T-helper 2 cell (primary cell): Measurements from ENCODE around the gene ILDR2.
"Not testable (repeated sequence)": the region's sequence is repeated elsewhere in the genome, so short reads cannot be mapped to it uniquely, and the experiment has no call there.

ENCODE experiments used
- DNase-seq, 5 experiments: peaks; one replicate each; pipeline versions ENCODE4 v3.0.0 to v3.0.0-alpha.2; 2012 to 2022

The ILDR2 gene

DNA sequence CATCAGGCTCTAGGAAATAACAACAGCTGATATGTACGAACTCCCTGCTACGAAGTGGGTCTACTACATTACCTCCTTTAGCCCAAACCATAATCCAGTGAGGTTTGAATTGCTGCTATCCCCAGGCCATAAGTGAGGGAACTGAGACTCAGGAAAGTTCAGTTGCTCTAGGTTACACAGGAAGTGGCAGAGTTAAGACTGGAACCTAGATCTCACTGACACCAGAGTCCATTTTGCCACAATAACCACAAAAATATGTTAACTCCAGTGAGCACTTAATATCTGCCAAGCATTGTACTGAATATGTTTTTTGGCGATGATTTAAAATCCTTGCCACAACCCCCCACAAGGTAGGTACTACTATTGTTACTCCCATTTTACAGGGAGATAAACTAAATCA lies 90.4 kb downstream of the ILDR2 start:
- peak in 1 of 5 experiments; percentile 55 for DNase-seq

DNA sequence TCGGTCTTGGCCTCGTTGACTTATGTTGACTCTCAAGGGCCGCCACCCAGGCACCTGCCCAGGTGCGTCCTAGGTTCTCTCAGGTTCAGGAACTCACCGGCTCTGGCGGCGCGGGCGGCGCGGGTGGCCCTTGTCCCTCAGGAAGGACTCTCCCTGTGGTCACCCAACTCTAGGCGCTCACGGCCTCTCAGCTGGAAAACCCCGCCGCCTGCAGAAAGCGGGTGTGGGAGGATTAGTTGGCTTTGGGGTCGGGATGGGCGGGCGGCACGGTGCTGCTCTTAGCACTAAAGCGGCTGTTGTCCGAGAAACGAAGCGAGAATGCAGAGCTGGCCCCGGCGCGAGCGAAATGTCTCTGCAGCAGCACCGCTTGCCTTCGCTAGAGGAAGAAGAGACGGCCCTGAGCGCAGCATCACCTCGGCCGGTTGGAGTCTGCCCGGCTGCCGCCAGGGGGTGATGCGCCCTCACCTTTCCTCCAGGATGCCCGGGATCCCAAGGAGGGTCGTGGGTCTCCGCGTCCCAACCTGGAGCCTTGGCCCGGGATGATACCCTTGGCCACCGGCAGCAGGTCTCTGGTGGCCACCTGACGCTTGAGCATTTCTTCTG lies 91.2 kb downstream of the ILDR2 start:
- DNase-seq: peak in 2 of 5 experiments; percentile 9 to 52

DNA sequence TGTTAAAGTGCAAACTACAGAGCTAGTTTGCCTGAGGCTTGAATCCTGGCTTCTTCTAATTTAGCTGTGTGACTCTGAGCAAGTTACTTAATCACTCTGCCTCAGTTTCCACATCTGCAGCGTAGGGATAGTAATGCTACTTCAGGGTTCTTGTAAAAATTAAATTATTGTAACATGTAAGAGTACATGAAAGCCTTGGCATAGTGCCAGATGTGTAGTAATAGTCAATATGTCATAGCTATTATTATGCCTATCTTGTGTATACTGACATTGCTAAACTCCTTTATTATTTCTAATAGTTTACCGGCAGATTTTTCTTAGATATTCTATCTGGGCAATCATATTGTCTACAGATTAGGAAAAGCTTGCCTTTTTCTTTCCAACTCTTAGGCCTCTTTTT lies 92.4 kb downstream of the ILDR2 start:
- no peak for DNase-seq

DNA sequence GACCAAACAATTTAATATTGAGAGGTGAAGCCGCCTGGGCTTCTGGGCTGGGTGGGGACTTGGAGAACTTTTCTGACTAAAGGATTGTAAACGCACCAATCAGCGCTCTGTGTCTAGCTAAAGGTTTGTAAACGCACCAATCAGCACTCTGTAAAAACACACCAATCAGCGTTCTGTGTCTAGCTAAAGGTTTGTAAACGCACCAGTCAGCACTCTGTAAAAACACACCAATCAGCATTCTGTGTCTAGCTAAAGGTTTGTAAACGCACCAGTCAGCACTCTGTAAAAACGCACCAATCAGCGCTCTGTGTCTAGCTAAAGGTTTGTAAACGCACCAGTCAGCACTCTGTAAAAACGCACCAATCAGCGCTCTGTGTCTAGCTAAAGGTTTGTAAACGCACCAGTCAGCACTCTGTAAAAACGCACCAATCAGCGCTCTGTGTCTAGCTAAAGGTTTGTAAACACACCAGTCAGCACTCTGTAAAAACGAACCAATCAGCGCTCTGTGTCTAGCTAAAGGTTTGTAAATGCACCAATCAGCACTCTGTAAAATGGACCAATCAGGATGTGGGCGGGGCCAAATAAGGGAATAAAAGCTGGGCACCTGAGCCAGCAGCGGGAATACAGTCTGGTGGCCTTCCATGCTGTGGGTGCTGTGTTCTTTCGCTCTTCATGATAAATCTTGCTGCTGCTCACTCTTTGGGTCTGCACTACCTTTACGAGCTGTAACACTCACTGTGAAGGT lies 97.0 kb downstream of the ILDR2 start:
- not testable (repeated sequence) for DNase-seq

GRCh38 chr1:166876540-166876838 lies 98.9 kb downstream of the ILDR2 start:
- DNase-seq: no peak

GRCh38 chr1:166875734-166876539 lies 99.4 kb downstream of the ILDR2 start, which contains the start of gene TADA1:
TADA1 (minus strand) TSS chr1:166876264; CDS start chr1:166876233, 31 bp downstream.
- DNase-seq: peak; percentile 91 to 100 (median 96)

- DNase-seq: peak in 1 of 5 experiments; percentile 7
Measured at GRCh38 chr1:166875302-166875733, 100.0 kb downstream of the ILDR2 start.

- DNase-seq: no peak
Measured at GRCh38 chr1:166874464-166874863, 100.9 kb downstream of the ILDR2 start.

DNA sequence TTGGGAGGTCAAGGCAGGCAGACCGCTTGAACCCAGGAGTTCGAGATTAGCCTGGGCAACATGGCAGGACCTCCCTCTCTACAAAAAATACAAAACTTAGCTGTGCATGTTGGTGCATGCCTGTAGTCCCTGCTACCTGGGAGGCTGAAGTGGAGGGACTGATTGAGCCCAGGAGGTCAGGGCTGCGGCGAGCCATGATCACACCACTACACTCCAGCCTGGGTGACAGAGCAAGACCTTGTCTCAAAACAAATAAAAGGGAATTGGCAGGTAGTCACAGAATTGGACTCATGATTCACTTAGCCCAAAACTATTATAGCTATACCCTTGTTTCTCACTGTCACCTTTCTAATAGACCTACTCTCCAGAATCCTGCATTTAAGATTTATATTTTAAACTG lies 104.8 kb downstream of the ILDR2 start:
- no peak for DNase-seq

- peak in 1 of 5 experiments; percentile 30 for DNase-seq
Measured at GRCh38 chr1:166869318-166870099, 105.8 kb downstream of the ILDR2 start.

DNA sequence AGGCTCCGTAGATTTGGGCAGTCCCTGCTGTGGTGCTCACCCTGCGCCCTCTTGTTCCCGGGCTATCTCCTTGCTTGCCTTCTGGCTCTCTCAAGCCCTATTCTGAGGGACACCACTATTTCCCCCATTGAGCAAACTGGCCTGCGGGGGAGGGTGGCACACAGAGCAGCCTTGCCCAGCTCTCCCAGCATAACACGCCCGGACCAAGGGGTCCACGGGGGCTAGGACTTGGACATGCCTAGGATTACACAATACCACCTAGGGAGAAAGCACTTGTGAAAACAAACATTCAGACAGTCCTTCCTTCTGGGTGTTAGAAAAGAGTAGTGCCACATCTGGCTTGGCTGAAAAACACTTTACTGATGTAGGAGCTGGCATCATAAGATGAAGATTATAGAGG lies 106.7 kb downstream of the ILDR2 start:
- no peak for DNase-seq

GRCh38 chr1:166865926-166866325 lies 109.4 kb downstream of the ILDR2 start:
- DNase-seq: no peak

GRCh38 chr1:166859597-166859996 lies 115.7 kb downstream of the ILDR2 start:
- DNase-seq: no peak

GRCh38 chr1:166858726-166859419 lies 116.5 kb downstream of the ILDR2 start:
- DNase-seq: no peak
